IMR-90 (cell line): ENCODE measurements around the gene LRAT. TPM values are rescaled to one million over a fixed set of nuclear protein-coding genes. Genes with fewer than 3 reads are reported as not detected.

Experiments used
- ATAC-seq: fragments of 200-7000 bp; cut with Tn5 transposase; 2 replicates; pipeline ENCODE4 v1.9.1; 2020; ENCODE audit warnings: low read depth, mild to moderate bottlenecking, moderate library complexity
- BruUV-seq: library from RNA; stranded (reverse); fragments of 400-500 nt; replicated peaks from 2 replicates; lab custom pipeline; 2021; lab: Mats Ljungman, UMichigan
- CTCF ChIA-PET: fragments of 300-600 bp; formaldehyde crosslinking; extraction: SDS; loops from one replicate; lab custom pipeline; 2021; ENCODE audit warnings: antibody characterized with exemption; lab: Yijun Ruan, JAX
- POLR2A ChIA-PET: fragments of 300-600 bp; sonication (Branson Sonifier 250); formaldehyde crosslinking; loops from one replicate; lab custom pipeline; 2022; ENCODE audit warnings: antibody characterized with exemption; ENCODE audit not compliant: unreplicated experiment; lab: Charles Lee
- DNase-seq: peaks from one replicate; pipeline ENCODE4 v3.0.0; 2013
- H2AFZ ChIP-seq: replicated peaks from 2 replicates; pipeline ENCODE3; 2013; ENCODE audit warnings: low read length, mild to moderate bottlenecking; ENCODE audit not compliant: poor library complexity
- H2AK5ac ChIP-seq: 2 replicates; pipeline ENCODE4 v1.6.1; 2013; ENCODE audit warnings: low read depth, low read length, inconsistent platforms
- H2AK9ac ChIP-seq: replicated peaks from 2 replicates; pipeline ENCODE3; 2013; ENCODE audit warnings: mild to moderate bottlenecking, low read depth, low read length, moderate library complexity; ENCODE audit not compliant: poor library complexity
- H2BK120ac ChIP-seq: 2 replicates; pipeline ENCODE4 v1.6.1; 2013; ENCODE audit warnings: low read depth, low read length, inconsistent platforms
- H2BK15ac ChIP-seq: 3 replicates; pipeline ENCODE4 v1.6.1; 2013; ENCODE audit warnings: low read depth, low read length, inconsistent platforms
- H2BK20ac ChIP-seq: 2 replicates; pipeline ENCODE4 v1.6.1; 2013; ENCODE audit warnings: low read depth, mild to moderate bottlenecking, inconsistent platforms, low read length, moderate library complexity
- H2BK5ac ChIP-seq: 2 replicates; pipeline ENCODE4 v1.6.1; 2013; ENCODE audit warnings: mild to moderate bottlenecking, low read depth, low read length, inconsistent platforms; ENCODE audit not compliant: poor library complexity, severe bottlenecking
- H3K14ac ChIP-seq: replicated peaks from 2 replicates; pipeline ENCODE4 v1.6.1; 2013; ENCODE audit warnings: low read depth, low read length, inconsistent platforms
- H3K18ac ChIP-seq: 2 replicates; pipeline ENCODE4 v1.6.1; 2013; ENCODE audit warnings: low read depth, low read length, control low read depth
- H3K23ac ChIP-seq: 2 replicates; pipeline ENCODE4 v1.6.1; 2013; ENCODE audit warnings: low read depth, low read length, inconsistent platforms
- H3K27ac ChIP-seq: 2 replicates; pipeline ENCODE4 v1.5.1; 2013; ENCODE audit warnings: mild to moderate bottlenecking, control low read depth, low read length; ENCODE audit not compliant: insufficient read depth
- H3K27me3 ChIP-seq: 2 replicates; pipeline ENCODE4 v1.6.1; 2013; ENCODE audit warnings: low read length; ENCODE audit not compliant: control insufficient read depth, insufficient read depth
- H3K36me3 ChIP-seq: 2 replicates; pipeline ENCODE4 v1.6.1; 2013; ENCODE audit warnings: low read length, mixed read lengths; ENCODE audit not compliant: control insufficient read depth, insufficient read depth
- H3K4ac ChIP-seq: 2 replicates; pipeline ENCODE4 v1.6.1; 2013; ENCODE audit warnings: low read depth, low read length, inconsistent platforms
- H3K4me1 ChIP-seq: 2 replicates; pipeline ENCODE4 v1.6.1; 2013; ENCODE audit warnings: low read length, mixed read lengths; ENCODE audit not compliant: control insufficient read depth, insufficient read depth
- H3K4me2 ChIP-seq: 2 replicates; pipeline ENCODE4 v1.6.1; 2013; ENCODE audit warnings: low read depth, mild to moderate bottlenecking, control low read depth, low read length, moderate library complexity
- H3K4me3 ChIP-seq: 2 replicates; pipeline ENCODE4 v1.5.1; 2013; ENCODE audit warnings: low read depth, mild to moderate bottlenecking, control low read depth, low read length, moderate library complexity; ENCODE audit not compliant: insufficient read depth
- H3K56ac ChIP-seq: 2 replicates; pipeline ENCODE4 v1.6.1; 2013; ENCODE audit warnings: low read length, inconsistent platforms; ENCODE audit not compliant: insufficient read depth; ENCODE audit errors: extremely low read depth
- H3K79me1 ChIP-seq, 2 experiments: 2 replicates each; pipeline ENCODE4 v1.6.1; 2013; ENCODE audit warnings: low read length in 2 of 2, inconsistent platforms in 1 of 2, low read depth in 1 of 2
- H3K9ac ChIP-seq: 2 replicates; pipeline ENCODE4 v1.6.1; 2013; ENCODE audit warnings: low read depth, low read length, control low read depth
- H3K9me1 ChIP-seq: 2 replicates; pipeline ENCODE4 v1.6.1; 2013; ENCODE audit warnings: low read length, inconsistent platforms; ENCODE audit not compliant: insufficient read depth
- H3K9me3 ChIP-seq: 2 replicates; pipeline ENCODE4 v1.6.1; 2013; ENCODE audit warnings: low read length; ENCODE audit not compliant: control insufficient read depth, insufficient read depth
- H4K20me1 ChIP-seq: 2 replicates; pipeline ENCODE4 v1.6.1; 2013; ENCODE audit warnings: low read length, inconsistent platforms; ENCODE audit not compliant: insufficient read depth
- H4K5ac ChIP-seq: 2 replicates; pipeline ENCODE4 v1.6.1; 2013; ENCODE audit warnings: mild to moderate bottlenecking, low read depth, low read length, control low read depth
- H4K8ac ChIP-seq, 2 experiments: 2 replicates each; pipeline ENCODE4 v1.6.1; 2013; ENCODE audit warnings: low read depth in 2 of 2, low read length in 2 of 2, control low read depth in 1 of 2, inconsistent platforms in 1 of 2
- H4K91ac ChIP-seq: 2 replicates; pipeline ENCODE4 v1.6.1; 2013; ENCODE audit warnings: low read depth, low read length, inconsistent platforms; ENCODE audit not compliant: insufficient read depth
- BHLHE40 ChIP-seq: fragments of 150-350 bp; IDR thresholded peaks from 2 replicates; pipeline ENCODE4 v1.6.1; 2016; ENCODE audit warnings: mild to moderate bottlenecking, low read depth, low read length
- CEBPB ChIP-seq: IDR thresholded peaks from 2 replicates; pipeline ENCODE4 v1.6.1; 2012; ENCODE audit warnings: low read depth, low read length, improper control_type of control experiment
- CHD1 ChIP-seq: IDR thresholded peaks from 2 replicates; pipeline ENCODE4 v1.6.1; 2012; ENCODE audit warnings: low read depth, low read length, improper control_type of control experiment
- FOS ChIP-seq: fragments of 150-350 bp; IDR thresholded peaks from 2 replicates; pipeline ENCODE4 v1.6.1; 2016; ENCODE audit warnings: low read depth, low read length
- MAFK ChIP-seq: IDR thresholded peaks from 2 replicates; pipeline ENCODE4 v1.6.1; 2012; ENCODE audit warnings: low read depth, low read length, improper control_type of control experiment
- MAZ ChIP-seq: IDR thresholded peaks from 2 replicates; pipeline ENCODE4 v1.6.1; 2012; ENCODE audit warnings: low read depth, mild to moderate bottlenecking, low read length, improper control_type of control experiment, moderate library complexity, borderline replicate concordance
- MXI1 ChIP-seq: IDR thresholded peaks from 2 replicates; pipeline ENCODE4 v1.6.1; 2012; ENCODE audit warnings: low read depth, mild to moderate bottlenecking, low read length, moderate library complexity, borderline replicate concordance
- NFE2L2 ChIP-seq: fragments of 150-350 bp; IDR thresholded peaks from 2 replicates; pipeline ENCODE4 v1.6.1; 2016; ENCODE audit warnings: low read depth, mild to moderate bottlenecking, low read length
- POLR2A ChIP-seq: IDR thresholded peaks from 2 replicates; pipeline ENCODE4 v1.6.1; 2012; ENCODE audit warnings: mild to moderate bottlenecking, low read depth, low read length
- RAD21 ChIP-seq: IDR thresholded peaks from 2 replicates; pipeline ENCODE4 v1.6.1; 2012; ENCODE audit warnings: low read length, improper control_type of control experiment
- RCOR1 ChIP-seq: IDR thresholded peaks from 2 replicates; pipeline ENCODE4 v1.6.1; 2012; ENCODE audit warnings: mild to moderate bottlenecking, low read length, improper control_type of control experiment; ENCODE audit not compliant: insufficient replicate concordance
- RFX5 ChIP-seq: IDR thresholded peaks from 2 replicates; pipeline ENCODE4 v1.8.0; 2012; ENCODE audit warnings: low read depth, mild to moderate bottlenecking, low read length, moderate library complexity
- SMC3 ChIP-seq: fragments of 150-350 bp; IDR thresholded peaks from 2 replicates; pipeline ENCODE4 v1.6.1; 2016; ENCODE audit warnings: low read depth, mild to moderate bottlenecking, antibody characterized with exemption, low read length, moderate library complexity
- WGBS, 2 experiments: methylation state at CpG; one replicate each; pipeline versions ENCODE4 v1.1.5 to v1.1.7; 2013; ENCODE audit warnings: missing lambda C conversion rate in 2 of 2; ENCODE audit not compliant: insufficient read length in 1 of 2; ENCODE audit errors: extremely low coverage in 2 of 2; 5-methylcytosine and 5-hydroxymethylcytosine counted together
- dilution Hi-C: fragments of 300-500 bp; cut with HindIII; formaldehyde crosslinking; loops from one replicate; pipeline ENCODE4 v1.14.3; 2018; ENCODE audit warnings: low sequenced_read_pairs; ENCODE audit not compliant: unreplicated experiment
- in situ Hi-C: fragments of 300-500 bp; cut with MboI; formaldehyde crosslinking; loops from 3 replicates; pipeline ENCODE4 v1.14.3; 2019; ENCODE audit warnings: low sequenced_read_pairs, inconsistent platforms, mixed read lengths
- intact Hi-C: fragments of 100-400 bp; cut with micrococcal nuclease; formaldehyde crosslinking; loops from 2 replicates; pipeline ENCODE4 v1.10.0; 2022
- polyA plus RNA-seq, 3 experiments: library from polyadenylated mRNA; depleted of rRNA; stranded (reverse); fragments of >200 nt; gene quantifications; 2 replicates each; pipeline ENCODE4 v1.2.3, GENCODE V29; 2012; ENCODE audit warnings: low replicate concordance in 1 of 3
- total RNA-seq: library from RNA; depleted of rRNA; stranded (reverse); fragments of >200 nt; gene quantifications from 2 replicates; pipeline ENCODE4 v1.2.3, GENCODE V29; 2012
- TF ChIP-seq, protein P1 (sequence below): conservative IDR thresholded peaks from 2 replicates; pipeline ENCODE4 v1.5.1; 2012; ENCODE audit warnings: mild to moderate bottlenecking, low read depth, low read length, improper control_type of control experiment
- TF ChIP-seq, protein P2 (sequence below): fragments of 150-350 bp; IDR thresholded peaks from 2 replicates; pipeline ENCODE4 v1.6.1; 2016; ENCODE audit warnings: low read depth, mild to moderate bottlenecking, low read length, moderate library complexity, borderline replicate concordance
- TF ChIP-seq, protein P3 (sequence below): fragments of 150-350 bp; IDR thresholded peaks from 2 replicates; pipeline ENCODE4 v1.6.1; 2017; ENCODE audit warnings: mild to moderate bottlenecking, antibody characterized with exemption, low read length, low read depth

Gene LRAT
- total and polyA plus RNA-seq, 2 of the 4 experiments (the other 2 are of a cell fraction): under 0.01 to 0.03 TPM

DNA sequence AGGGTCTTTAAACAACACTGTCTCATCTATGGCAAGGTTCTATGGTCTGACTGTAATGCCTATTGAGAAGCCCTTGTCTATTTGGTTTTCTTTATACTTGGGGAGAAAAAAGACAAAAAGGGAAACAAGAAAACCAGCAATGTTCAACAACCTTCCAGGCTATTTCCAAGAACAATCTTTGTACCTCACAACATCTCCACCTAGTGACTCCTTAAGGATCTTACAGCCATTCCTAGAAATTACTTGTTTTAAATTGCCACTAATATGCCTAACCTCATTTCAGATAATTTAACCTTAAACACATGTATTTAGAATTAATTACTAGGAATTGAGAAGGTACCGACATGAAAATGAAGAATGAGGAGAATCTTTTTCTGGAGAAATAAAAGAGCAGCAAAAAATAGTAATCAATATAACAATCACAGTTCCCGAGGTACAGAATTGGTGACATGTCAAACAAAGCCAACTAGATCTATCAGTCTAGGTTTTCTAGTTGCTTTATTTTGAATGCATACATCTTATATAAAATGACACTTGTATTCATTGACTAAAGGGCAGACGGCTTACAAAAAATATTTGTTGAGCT is 35.7 kb downstream of the LRAT start:
- no peak overlapping the region for H2AFZ ChIP-seq
- H3K36me3 ChIP-seq: no peaks in the 10 kb centered on the region
- no peaks in the 10 kb centered on the region for H3K79me1 ChIP-seq
- no peak overlapping the region for H3K56ac ChIP-seq
- TF ChIP-seq MXI1: no peak
- peak; percentile 44; the same call in 1 of the 2 replicates for TF ChIP-seq RAD21
- TF ChIP-seq CHD1: no peak
- no peak for TF ChIP-seq RCOR1
- TF ChIP-seq MAFK: no peak
- TF ChIP-seq NFE2L2: no peak
- TF ChIP-seq, protein P1, sequence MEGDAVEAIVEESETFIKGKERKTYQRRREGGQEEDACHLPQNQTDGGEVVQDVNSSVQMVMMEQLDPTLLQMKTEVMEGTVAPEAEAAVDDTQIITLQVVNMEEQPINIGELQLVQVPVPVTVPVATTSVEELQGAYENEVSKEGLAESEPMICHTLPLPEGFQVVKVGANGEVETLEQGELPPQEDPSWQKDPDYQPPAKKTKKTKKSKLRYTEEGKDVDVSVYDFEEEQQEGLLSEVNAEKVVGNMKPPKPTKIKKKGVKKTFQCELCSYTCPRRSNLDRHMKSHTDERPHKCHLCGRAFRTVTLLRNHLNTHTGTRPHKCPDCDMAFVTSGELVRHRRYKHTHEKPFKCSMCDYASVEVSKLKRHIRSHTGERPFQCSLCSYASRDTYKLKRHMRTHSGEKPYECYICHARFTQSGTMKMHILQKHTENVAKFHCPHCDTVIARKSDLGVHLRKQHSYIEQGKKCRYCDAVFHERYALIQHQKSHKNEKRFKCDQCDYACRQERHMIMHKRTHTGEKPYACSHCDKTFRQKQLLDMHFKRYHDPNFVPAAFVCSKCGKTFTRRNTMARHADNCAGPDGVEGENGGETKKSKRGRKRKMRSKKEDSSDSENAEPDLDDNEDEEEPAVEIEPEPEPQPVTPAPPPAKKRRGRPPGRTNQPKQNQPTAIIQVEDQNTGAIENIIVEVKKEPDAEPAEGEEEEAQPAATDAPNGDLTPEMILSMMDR: peak; percentile 56
- TF ChIP-seq BHLHE40: no peak
- peak; percentile 33; the same call in 1 of the 2 replicates for TF ChIP-seq SMC3
- TF ChIP-seq, protein P2, sequence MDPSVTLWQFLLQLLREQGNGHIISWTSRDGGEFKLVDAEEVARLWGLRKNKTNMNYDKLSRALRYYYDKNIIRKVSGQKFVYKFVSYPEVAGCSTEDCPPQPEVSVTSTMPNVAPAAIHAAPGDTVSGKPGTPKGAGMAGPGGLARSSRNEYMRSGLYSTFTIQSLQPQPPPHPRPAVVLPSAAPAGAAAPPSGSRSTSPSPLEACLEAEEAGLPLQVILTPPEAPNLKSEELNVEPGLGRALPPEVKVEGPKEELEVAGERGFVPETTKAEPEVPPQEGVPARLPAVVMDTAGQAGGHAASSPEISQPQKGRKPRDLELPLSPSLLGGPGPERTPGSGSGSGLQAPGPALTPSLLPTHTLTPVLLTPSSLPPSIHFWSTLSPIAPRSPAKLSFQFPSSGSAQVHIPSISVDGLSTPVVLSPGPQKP: no peak
- no peak for TF ChIP-seq POLR2A
- no peak for TF ChIP-seq MAZ
- TF ChIP-seq, protein P3, sequence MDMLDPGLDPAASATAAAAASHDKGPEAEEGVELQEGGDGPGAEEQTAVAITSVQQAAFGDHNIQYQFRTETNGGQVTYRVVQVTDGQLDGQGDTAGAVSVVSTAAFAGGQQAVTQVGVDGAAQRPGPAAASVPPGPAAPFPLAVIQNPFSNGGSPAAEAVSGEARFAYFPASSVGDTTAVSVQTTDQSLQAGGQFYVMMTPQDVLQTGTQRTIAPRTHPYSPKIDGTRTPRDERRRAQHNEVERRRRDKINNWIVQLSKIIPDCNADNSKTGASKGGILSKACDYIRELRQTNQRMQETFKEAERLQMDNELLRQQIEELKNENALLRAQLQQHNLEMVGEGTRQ: no peak
- TF ChIP-seq RFX5: no peak
- no peak for TF ChIP-seq FOS
- TF ChIP-seq CEBPB: no peak
- no TSS peak for BruUV-seq
- no peak overlapping the region for H3K4me3 ChIP-seq
- H3K9me1 ChIP-seq: no peaks in the 10 kb centered on the region
- H3K14ac ChIP-seq: no peak overlapping the region
- no peak overlapping the region for H3K9ac ChIP-seq
- H3K4me2 ChIP-seq: no peak overlapping the region
- H2BK5ac ChIP-seq: no peak overlapping the region
- dilution Hi-C loops: no loop called here
- H3K27ac ChIP-seq: no peak overlapping the region
- WGBS, 2 experiments: no CpG with 5 or more reads among the region's 3 CpGs
- H2BK120ac ChIP-seq: no peak overlapping the region
- no peaks in the 10 kb centered on the region for H4K20me1 ChIP-seq
- no peak overlapping the region for H4K8ac ChIP-seq
- no peak overlapping the region for H3K4ac ChIP-seq
- DNase-seq: peak; percentile 39
- no peaks in the 10 kb centered on the region for H3K4me1 ChIP-seq
- ChIA-PET CTCF (interaction anchor here (1.1 kb wide), 1 partner anchor 28 kb away, joined by 4 read pairs; no protein-coding TSS in a partner anchor), POLR2A (no interaction called here)
- ATAC-seq: peak; percentile 61
- H2BK20ac ChIP-seq: no peak overlapping the region
- in situ Hi-C loops: loop anchor here (10.0 kb wide), 1 partner anchor 225 kb away; the partner anchor contains the start of gene PLRG1
- H4K91ac ChIP-seq: no peak overlapping the region
- H3K23ac ChIP-seq: no peak overlapping the region
- H3K27me3 ChIP-seq: no peaks in the 10 kb centered on the region
- H3K18ac ChIP-seq: no peak overlapping the region
- H4K5ac ChIP-seq: no peak overlapping the region
- intact Hi-C loops: loop anchor here (1.0 to 5.0 kb wide), 3 partner anchors 142 to 227 kb away; no protein-coding TSS in a partner anchor
- H3K9me3 ChIP-seq: no peaks in the 10 kb centered on the region
- H2BK15ac ChIP-seq: no peak overlapping the region
- H2AK9ac ChIP-seq: no peak overlapping the region
- no peak overlapping the region for H2AK5ac ChIP-seq
